DOHH2 (cell line): ENCODE results near the gene SPATA21.

ENCODE experiments used
- H3F3A ChIP-seq: fragments of 200-600 bp; sonication (generic), shearing (Covaris generic); 2 replicates; pipeline ENCODE4 v1.6.0; 2016; ENCODE audit warnings: antibody characterized with exemption, mild to moderate bottlenecking; ENCODE audit not compliant: control insufficient read depth, insufficient read depth
- H3K27ac ChIP-seq: fragments of 200-600 bp; sonication (generic); 2 replicates; pipeline ENCODE4 v1.5.1; 2014; ENCODE audit warnings: low read depth, mild to moderate bottlenecking, low read length, moderate library complexity
- H3K27me3 ChIP-seq: fragments of 200-600 bp; sonication (generic); 2 replicates; pipeline ENCODE4 v1.6.1; 2014; ENCODE audit warnings: mild to moderate bottlenecking, low read length, mixed read lengths; ENCODE audit not compliant: control insufficient read depth
- H3K36me3 ChIP-seq: fragments of 200-600 bp; sonication (generic); 2 replicates; pipeline ENCODE4 v1.6.1; 2014; ENCODE audit warnings: mild to moderate bottlenecking, low read length, moderate library complexity, mixed read lengths; ENCODE audit not compliant: control insufficient read depth
- H3K4me1 ChIP-seq: fragments of 200-600 bp; sonication (generic); 2 replicates; pipeline ENCODE4 v1.6.1; 2014; ENCODE audit warnings: mild to moderate bottlenecking, low read length, mixed read lengths; ENCODE audit not compliant: control insufficient read depth
- H3K4me2 ChIP-seq: fragments of 200-600 bp; sonication (generic); 2 replicates; pipeline ENCODE4 v1.6.0; 2014; ENCODE audit warnings: mild to moderate bottlenecking, low read length, moderate library complexity
- H3K4me3 ChIP-seq: fragments of 200-600 bp; sonication (generic); 2 replicates; pipeline ENCODE4 v1.5.1; 2014; ENCODE audit warnings: mild to moderate bottlenecking, low read length, mixed read lengths
- H3K79me2 ChIP-seq: fragments of 200-600 bp; sonication (generic); 2 replicates; pipeline ENCODE4 v1.6.1; 2014; ENCODE audit warnings: mild to moderate bottlenecking, low read length, mixed read lengths; ENCODE audit not compliant: control insufficient read depth
- H3K9me2 ChIP-seq: fragments of 200-600 bp; sonication (generic); replicated peaks from 2 replicates; pipeline ENCODE4 v1.6.1; 2014; ENCODE audit warnings: mild to moderate bottlenecking, low read length, mixed read lengths; ENCODE audit not compliant: control insufficient read depth
- H3K9me3 ChIP-seq: fragments of 200-600 bp; sonication (generic); 2 replicates; pipeline ENCODE4 v1.6.1; 2014; ENCODE audit warnings: antibody characterized with exemption, low read length, mixed read lengths; ENCODE audit not compliant: control insufficient read depth, insufficient read depth
- H4K20me1 ChIP-seq: fragments of 200-600 bp; sonication (generic); 2 replicates; pipeline ENCODE4 v1.6.0; 2014; ENCODE audit warnings: low read depth, mild to moderate bottlenecking, antibody characterized with exemption, low read length, moderate library complexity; ENCODE audit not compliant: control insufficient read depth, insufficient read depth
- CTCF ChIP-seq: fragments of 200-600 bp; sonication (generic); IDR thresholded peaks from one replicate; pipeline ENCODE4 v1.5.1; 2014; ENCODE audit warnings: antibody characterized with exemption, mild to moderate bottlenecking, low read depth, low read length; ENCODE audit not compliant: poor library complexity, severe bottlenecking
- EZH2phosphoT487 ChIP-seq: fragments of 200-600 bp; sonication (generic); IDR thresholded peaks from 2 replicates; pipeline ENCODE4 v1.6.1; 2017; ENCODE audit warnings: borderline replicate concordance, mild to moderate bottlenecking, antibody characterized with exemption, low read length, moderate library complexity, mixed read lengths

The SPATA21 gene

GRCh38 chr1:16394977-16395376 lies 42.2 kb downstream of the SPATA21 start:
- H3F3A ChIP-seq, result no peaks in the 10 kb centered on the region
- no peaks in the 10 kb centered on the region for H3K27me3 ChIP-seq
- TF ChIP-seq CTCF, result no peak
- no peak for TF ChIP-seq EZH2phosphoT487
- peaks cover 67% of the 10 kb centered on the region for H3K36me3 ChIP-seq
- peaks cover 18% of the 10 kb centered on the region for H4K20me1 ChIP-seq
- H3K4me3 ChIP-seq, result no peak overlapping the region
- H3K27ac ChIP-seq, result no peak overlapping the region
- H3K9me2 ChIP-seq, result no peaks in the 10 kb centered on the region
- H3K79me2 ChIP-seq, result peaks cover 44% of the 10 kb centered on the region
- H3K4me2 ChIP-seq, result no peak overlapping the region
- H3K4me1 ChIP-seq, result peaks cover 5% of the 10 kb centered on the region
- H3K9me3 ChIP-seq, result no peaks in the 10 kb centered on the region

GRCh38 chr1:16393570-16394521 lies 43.4 kb downstream of the SPATA21 start:
- Histone ChIP-seq H4K20me1 (peaks cover 20% of the 10 kb centered on the region), H3K27me3 (no peaks in the 10 kb centered on the region), H3K4me2 (no peak overlapping the region), H3K36me3 (peaks cover 62% of the 10 kb centered on the region), H3K27ac (no peak overlapping the region), H3K79me2 (peaks cover 53% of the 10 kb centered on the region), H3F3A (no peaks in the 10 kb centered on the region), H3K9me2 (no peaks in the 10 kb centered on the region), H3K4me1 (peaks cover 9% of the 10 kb centered on the region), H3K9me3 (no peaks in the 10 kb centered on the region), H3K4me3 (no peak overlapping the region)
- TF ChIP-seq CTCF (peak; percentile 13), EZH2phosphoT487 (no peak)

GRCh38 chr1:16392740-16393569 lies 44.3 kb downstream of the SPATA21 start:
- Histone ChIP-seq H3K27ac (no peak overlapping the region), H3K27me3 (no peaks in the 10 kb centered on the region), H3K4me3 (no peak overlapping the region), H3K4me1 (peaks cover 18% of the 10 kb centered on the region), H3K4me2 (no peak overlapping the region), H3K9me3 (no peaks in the 10 kb centered on the region), H3F3A (no peaks in the 10 kb centered on the region), H3K79me2 (peaks cover 62% of the 10 kb centered on the region), H3K9me2 (no peaks in the 10 kb centered on the region), H3K36me3 (peaks cover 62% of the 10 kb centered on the region), H4K20me1 (peaks cover 22% of the 10 kb centered on the region)
- no peak for TF ChIP-seq CTCF
- no peak for TF ChIP-seq EZH2phosphoT487
